H9 (cell line): ENCODE data around the gene NSRP1. TPM values are rescaled to one million over a fixed set of nuclear protein-coding genes. Genes with fewer than 3 reads are reported as not detected.

Experiments
- DNase-seq: peaks from one replicate; pipeline ENCODE4 v3.0.0-alpha.2; 2017
- H2AFZ ChIP-seq: one replicate; pipeline ENCODE4 v1.6.1; 2013; ENCODE audit warnings: mild to moderate bottlenecking, low read length, control low read depth, moderate library complexity
- H2AK5ac ChIP-seq: 2 replicates; pipeline ENCODE4 v1.6.1; 2013; ENCODE audit warnings: low read length, control low read depth, mixed read lengths; ENCODE audit not compliant: insufficient read length
- H2BK120ac ChIP-seq: one replicate; pipeline ENCODE4 v1.6.1; 2013; ENCODE audit warnings: low read depth, mild to moderate bottlenecking, low read length, control low read depth, inconsistent platforms; ENCODE audit not compliant: poor library complexity, severe bottlenecking
- H2BK12ac ChIP-seq: 2 replicates; pipeline ENCODE4 v1.6.1; 2013; ENCODE audit warnings: low read length, control low read depth, mixed read lengths, low read depth; ENCODE audit not compliant: insufficient read length
- H2BK15ac ChIP-seq: 2 replicates; pipeline ENCODE4 v1.6.1; 2013; ENCODE audit warnings: low read depth, low read length, control low read depth
- H2BK20ac ChIP-seq: one replicate; pipeline ENCODE4 v1.6.1; 2013; ENCODE audit warnings: low read depth, mild to moderate bottlenecking, low read length, control low read depth, inconsistent platforms; ENCODE audit not compliant: poor library complexity, severe bottlenecking
- H2BK5ac ChIP-seq: 2 replicates; pipeline ENCODE4 v1.6.1; 2013; ENCODE audit warnings: low read length, control low read depth, mixed read lengths; ENCODE audit not compliant: insufficient read length
- H3K14ac ChIP-seq: 2 replicates; pipeline ENCODE4 v1.6.1; 2013; ENCODE audit warnings: low read length, control low read depth; ENCODE audit not compliant: insufficient read depth
- H3K18ac ChIP-seq: 2 replicates; pipeline ENCODE4 v1.6.1; 2013; ENCODE audit warnings: low read depth, mild to moderate bottlenecking, mixed read lengths, low read length, control low read depth; ENCODE audit not compliant: insufficient read length
- H3K23ac ChIP-seq: 2 replicates; pipeline ENCODE4 v1.6.1; 2013; ENCODE audit warnings: low read length, control low read depth, mixed read lengths, low read depth; ENCODE audit not compliant: insufficient read length
- H3K23me2 ChIP-seq: 2 replicates; pipeline ENCODE4 v1.6.1; 2013; ENCODE audit warnings: low read depth, mild to moderate bottlenecking, mixed read lengths, low read length, control low read depth; ENCODE audit not compliant: insufficient read length, poor library complexity, severe bottlenecking
- H3K27ac ChIP-seq: 2 replicates; pipeline ENCODE4 v1.5.1; 2013; ENCODE audit warnings: low read length, control low read depth, mixed read lengths, low read depth; ENCODE audit not compliant: insufficient read length
- H3K27me3 ChIP-seq: 2 replicates; pipeline ENCODE4 v1.6.1; 2013; ENCODE audit warnings: low read length, control low read depth, inconsistent platforms; ENCODE audit not compliant: insufficient read depth
- H3K4ac ChIP-seq: 2 replicates; pipeline ENCODE4 v1.6.1; 2013; ENCODE audit warnings: low read depth, mild to moderate bottlenecking, control low read depth, inconsistent platforms, low read length, moderate library complexity
- H3K4me1 ChIP-seq: 2 replicates; pipeline ENCODE4 v1.6.1; 2013; ENCODE audit warnings: low read length, control low read depth, inconsistent platforms; ENCODE audit not compliant: insufficient read depth
- H3K4me2 ChIP-seq: 2 replicates; pipeline ENCODE4 v1.6.1; 2013; ENCODE audit warnings: low read length, control low read depth, mixed read lengths; ENCODE audit not compliant: insufficient read length, insufficient read depth
- H3K56ac ChIP-seq: 2 replicates; pipeline ENCODE4 v1.6.1; 2013; ENCODE audit warnings: low read depth, mild to moderate bottlenecking, mixed read lengths, low read length, control low read depth; ENCODE audit not compliant: insufficient read length
- H3K79me1 ChIP-seq: 2 replicates; pipeline ENCODE4 v1.6.1; 2013; ENCODE audit warnings: low read depth, mild to moderate bottlenecking, moderate library complexity, low read length, control low read depth, inconsistent platforms; ENCODE audit not compliant: insufficient read depth, poor library complexity, severe bottlenecking
- H3K79me2 ChIP-seq: 2 replicates; pipeline ENCODE4 v1.6.1; 2013; ENCODE audit warnings: low read length, control low read depth, inconsistent platforms; ENCODE audit not compliant: insufficient read depth
- H3K9ac ChIP-seq: 2 replicates; pipeline ENCODE4 v1.6.1; 2013; ENCODE audit warnings: low read length, control low read depth, mixed read lengths; ENCODE audit not compliant: insufficient read length; ENCODE audit errors: extremely low read depth
- H3K9me3 ChIP-seq: one replicate; pipeline ENCODE4 v1.6.1; 2013; ENCODE audit warnings: low read depth, low read length, inconsistent platforms; ENCODE audit not compliant: control insufficient read depth
- H3T11ph ChIP-seq: one replicate; pipeline ENCODE4 v1.6.1; 2013; ENCODE audit warnings: mild to moderate bottlenecking, low read length, control low read depth, inconsistent platforms
- H4K20me1 ChIP-seq: one replicate; pipeline ENCODE4 v1.6.1; 2013; ENCODE audit not compliant: control insufficient read depth, insufficient read length, insufficient read depth
- H4K5ac ChIP-seq: 2 replicates; pipeline ENCODE4 v1.6.1; 2013; ENCODE audit warnings: low read depth, mild to moderate bottlenecking, mixed read lengths, low read length, control low read depth; ENCODE audit not compliant: insufficient read length
- H4K8ac ChIP-seq: replicated peaks from 2 replicates; pipeline ENCODE4 v1.6.1; 2013; ENCODE audit warnings: low read length, control low read depth, mixed read lengths, low read depth; ENCODE audit not compliant: insufficient read length
- H4K91ac ChIP-seq: 2 replicates; pipeline ENCODE4 v1.6.1; 2013; ENCODE audit warnings: low read depth, mild to moderate bottlenecking, moderate library complexity, mixed read lengths, low read length, control low read depth; ENCODE audit not compliant: insufficient read length
- H3K27ac Mint-ChIP-seq, 3 experiments: 2 replicates in 2 of 3; 3 replicates in 1 of 3; pipeline ENCODE4 v1.8.0; 2020 to 2021; ENCODE audit warnings: mixed read lengths in 3 of 3, mild to moderate bottlenecking in 1 of 3, moderate library complexity in 1 of 3
- H3K27me3 Mint-ChIP-seq: 2 replicates; pipeline ENCODE4 v1.8.0; 2021; ENCODE audit warnings: low read depth, mild to moderate bottlenecking, moderate library complexity, mixed read lengths
- H3K36me3 Mint-ChIP-seq, 3 experiments: 2 replicates in 2 of 3; 3 replicates in 1 of 3; pipeline ENCODE4 v1.8.0; 2020 to 2021; ENCODE audit warnings: low read depth in 3 of 3, mixed read lengths in 3 of 3; ENCODE audit not compliant: insufficient read depth in 1 of 3
- H3K4me1 Mint-ChIP-seq, 2 experiments: 2 replicates each; pipeline ENCODE4 v1.8.0; 2020; ENCODE audit warnings: mixed read lengths in 2 of 2
- H3K4me3 Mint-ChIP-seq, 2 experiments: 2 replicates in 1 of 2; 3 replicates in 1 of 2; pipeline ENCODE4 v1.8.0; 2020 to 2021; ENCODE audit warnings: mild to moderate bottlenecking in 2 of 2, mixed read lengths in 2 of 2, moderate library complexity in 1 of 2
- H3K9me3 Mint-ChIP-seq, 2 experiments: 2 replicates in 1 of 2; 3 replicates in 1 of 2; pipeline ENCODE4 v1.8.0; 2020; ENCODE audit warnings: mild to moderate bottlenecking in 2 of 2, mixed read lengths in 2 of 2, moderate library complexity in 1 of 2
- CTCF ChIP-seq: fragments of 200-600 bp; sonication (generic); conservative IDR thresholded peaks from 3 replicates; pipeline ENCODE4 v1.8.0; 2021; ENCODE audit warnings: antibody characterized with exemption, mild to moderate bottlenecking
- WGBS: extraction: QIAGEN DNeasy Blood & Tissue Kit; methylation state at CpG from one replicate; pipeline ENCODE4 v1.1.7; 2013; ENCODE audit warnings: missing lambda C conversion rate, low lambda C conversion rate, mixed read lengths; ENCODE audit not compliant: insufficient read length; ENCODE audit errors: extremely low coverage; 5-methylcytosine and 5-hydroxymethylcytosine counted together
- total RNA-seq: library from RNA; stranded (reverse); gene quantifications from 2 replicates; pipeline ENCODE4 v1.2.1, GENCODE V29; 2021

The NSRP1 gene
- total RNA-seq, 1 experiment from 2014 or later = 33.3 TPM

- no peak overlapping the region for H2AK5ac ChIP-seq
- H4K5ac ChIP-seq = no peak overlapping the region
- no peaks in the 10 kb centered on the region for H3K27me3 Mint-ChIP-seq
- H2BK20ac ChIP-seq = no peak overlapping the region
- H3K9me3 ChIP-seq = no peaks in the 10 kb centered on the region
- no peaks in the 10 kb centered on the region for H3K79me1 ChIP-seq
- H4K20me1 ChIP-seq = no peaks in the 10 kb centered on the region
- H2BK5ac ChIP-seq = no peak overlapping the region
- H3T11ph ChIP-seq = no peak overlapping the region
- H3K18ac ChIP-seq = no peak overlapping the region
- H3K27ac ChIP-seq = no peak overlapping the region
- H3K4me1 Mint-ChIP-seq = peaks cover 3 to 4% of the 10 kb centered on the region in 2 experiments; a peak in 3 of 4 replicates
- no peak overlapping the region for H2BK120ac ChIP-seq
- no peak overlapping the region for H3K4me3 Mint-ChIP-seq
- no peak overlapping the region for H4K91ac ChIP-seq
- no peak overlapping the region for H2BK15ac ChIP-seq
- no peak overlapping the region for H3K56ac ChIP-seq
- no CpG with 5 or more reads among the region's 6 CpGs for WGBS
- H3K27me3 ChIP-seq = no peaks in the 10 kb centered on the region
- H3K23me2 ChIP-seq = no peaks in the 10 kb centered on the region
- no peaks in the 10 kb centered on the region for H3K4me1 ChIP-seq
- no peak overlapping the region for H3K9ac ChIP-seq
- no peak overlapping the region for H3K4me2 ChIP-seq
- TF ChIP-seq CTCF = peak; percentile 59
- H2AFZ ChIP-seq = no peak overlapping the region
- H3K27ac Mint-ChIP-seq = no peak overlapping the region; a peak in 1 of 7 replicates
- no peak overlapping the region for H3K14ac ChIP-seq
- H3K23ac ChIP-seq = no peak overlapping the region
- H4K8ac ChIP-seq = no peak overlapping the region
- H3K79me2 ChIP-seq = no peaks in the 10 kb centered on the region
- no peaks in the 10 kb centered on the region for H3K36me3 Mint-ChIP-seq
- H3K9me3 Mint-ChIP-seq = no peaks in the 10 kb centered on the region
- H2BK12ac ChIP-seq = no peak overlapping the region
- no peak overlapping the region for H3K4ac ChIP-seq
- DNase-seq = peak; percentile 81
Observed at GRCh38 chr17:30203471-30203981, 86.9 kb downstream of the NSRP1 start.
